HepG2 (cell line): Measurements from ENCODE around the gene COL8A2. TPM values are rescaled to one million over a fixed set of nuclear protein-coding genes. Genes with fewer than 3 reads are reported as not detected.
A peak's percentile ranks its signal among the peaks of the same experiment; 100 is the strongest.

Source experiments
- ATAC-seq: fragments of 200-7000 bp; cut with Tn5 transposase; 3 replicates; pipeline ENCODE4 v1.9.1; 2020; ENCODE audit warnings: mild to moderate bottlenecking, moderate library complexity
- BruUV-seq: library from RNA; stranded (reverse); fragments of 400-500 nt; replicated peaks from 2 replicates; lab custom pipeline; 2021; lab: Mats Ljungman, UMichigan
- CTCF ChIA-PET: fragments of 300-600 bp; formaldehyde crosslinking; extraction: SDS; loops from one replicate; lab custom pipeline; 2021; ENCODE audit warnings: low total read pairs, inconsistent platforms, low intra/inter-chr PET ratio; lab: Yijun Ruan, JAX
- POLR2A ChIA-PET: fragments of 350-600 bp; sonication (Branson Sonifier 250); formaldehyde crosslinking; loops from one replicate; lab custom pipeline; 2020; ENCODE audit warnings: antibody characterized with exemption, inconsistent platforms; lab: Yijun Ruan, JAX
- DNase-seq: peaks from one replicate; pipeline ENCODE4 v3.0.0-alpha.2; 2015; ENCODE audit warnings: low spot score
- FAIRE-seq: peaks from 3 replicates; lab custom pipeline; 2011; peaks lifted over from hg19 to GRCh38; lab: Jason Lieb, UNC
- H2AFZ ChIP-seq: one replicate; pipeline ENCODE4 v1.6.1; 2011; ENCODE audit warnings: low read length, inconsistent platforms
- H3K27ac ChIP-seq: fragments of 300-600 bp; 3 replicates; pipeline ENCODE4 v1.8.0; 2011; ENCODE audit warnings: mixed run types, mild to moderate bottlenecking, mixed read lengths, low read length, inconsistent platforms; ENCODE audit not compliant: insufficient read depth; ENCODE audit errors: extremely low read length
- H3K27me3 ChIP-seq, 2 experiments: fragments of 200-600 bp in 1 of 2; 2 replicates in 1 of 2; 3 replicates in 1 of 2; pipeline versions ENCODE4 v1.6.0 to v1.8.0; 2011; ENCODE audit warnings: low read length in 2 of 2, mild to moderate bottlenecking in 2 of 2, moderate library complexity in 2 of 2, inconsistent platforms in 1 of 2; ENCODE audit not compliant: insufficient read depth in 2 of 2, control insufficient read depth in 1 of 2
- H3K36me3 ChIP-seq, 2 experiments: fragments of 200-600 bp in 1 of 2; replicated peaks in 1 of 2; 2 replicates in 1 of 2; 3 replicates in 1 of 2; pipeline versions ENCODE4 v1.5.1 to v1.8.0; 2011; ENCODE audit warnings: low read length in 2 of 2, inconsistent platforms in 1 of 2; ENCODE audit not compliant: insufficient read depth in 2 of 2, control insufficient read depth in 1 of 2
- H3K4me1 ChIP-seq: 2 replicates; pipeline ENCODE4 v1.5.1; 2012; ENCODE audit warnings: low read length, inconsistent platforms; ENCODE audit not compliant: insufficient read depth
- H3K4me2 ChIP-seq: 2 replicates; pipeline ENCODE4 v1.6.0; 2011; ENCODE audit warnings: low read depth, low read length, inconsistent platforms
- H3K4me3 ChIP-seq, 3 experiments: fragments of 200-600 bp in 1 of 3; sonication (generic), shearing (Covaris generic) in 1 of 3; replicated peaks in 1 of 3; 2 replicates each; pipeline ENCODE4 v1.5.1; 2011 to 2016; ENCODE audit warnings: low read length in 3 of 3, inconsistent platforms in 2 of 3, low read depth in 2 of 3, mild to moderate bottlenecking in 2 of 3, control low read depth in 1 of 3, mixed read lengths in 1 of 3; ENCODE audit not compliant: insufficient read depth in 1 of 3
- H3K79me2 ChIP-seq: one replicate; pipeline ENCODE4 v1.6.1; 2011; ENCODE audit warnings: low read length, inconsistent platforms; ENCODE audit not compliant: insufficient read depth
- H3K9ac ChIP-seq: 2 replicates; pipeline ENCODE4 v1.6.0; 2011; ENCODE audit warnings: mild to moderate bottlenecking, low read depth, low read length, inconsistent platforms; ENCODE audit not compliant: insufficient read depth
- H3K9me3 ChIP-seq: 2 replicates; pipeline ENCODE4 v1.5.1; 2012; ENCODE audit warnings: mild to moderate bottlenecking, low read length
- H4K20me1 ChIP-seq: 2 replicates; pipeline ENCODE4 v1.6.0; 2011; ENCODE audit warnings: inconsistent platforms, mild to moderate bottlenecking, low read length, moderate library complexity; ENCODE audit not compliant: insufficient read depth
- HNRNPK ChIP-seq: fragments of 200-400 bp; formaldehyde crosslinking; IDR thresholded peaks from 2 replicates; pipeline ENCODE4 v1.6.1; 2018; ENCODE audit warnings: low read length, low read depth, moderate library complexity, mild to moderate bottlenecking; ENCODE audit not compliant: poor library complexity, severe bottlenecking
- ISL2 ChIP-seq: sonication (generic); formaldehyde crosslinking; IDR thresholded peaks from 2 replicates; pipeline ENCODE4 v1.5.0; 2020; ENCODE audit warnings: missing genetic modification reagents
- SRF ChIP-seq: IDR thresholded peaks from 2 replicates; pipeline ENCODE4 v1.6.1; 2011; ENCODE audit warnings: mild to moderate bottlenecking, low read depth, low read length, moderate library complexity
- WGBS: methylation state at CpG from one replicate; pipeline ENCODE4 v1.1.6; 2017; ENCODE audit warnings: low lambda C conversion rate; 5-methylcytosine and 5-hydroxymethylcytosine counted together
- in situ Hi-C: cut with HindIII; loops from 2 replicates; pipeline ENCODE4 v1.10.0; 2017; ENCODE audit warnings: low pct_unique_long_range_greater_than_20kb; ENCODE audit not compliant: extremely low pct_ligation_motif_present
- intact Hi-C: fragments of 100-400 bp; cut with micrococcal nuclease; formaldehyde crosslinking; loops from one replicate; pipeline ENCODE4 v1.10.0; 2022; ENCODE audit not compliant: unreplicated experiment
- polyA plus RNA-seq, 8 experiments: library from polyadenylated mRNA; depleted of rRNA in 3 of 8; stranded (reverse) in 7 of 8; unstranded in 1 of 8; fragments of >200 nt; fragmentation: Illumina TruSeq in 4 of 8; extraction: Trizol in 4 of 8; gene quantifications; 2 replicates each; pipeline versions ENCODE4 v1.2.1 to v1.2.3, GENCODE V29; 2011 to 2016; ENCODE audit warnings: low read depth in 4 of 8, missing spikeins in 1 of 8, mixed read lengths in 1 of 8; ENCODE audit not compliant: insufficient read depth in 1 of 8
- total RNA-seq, 5 experiments: library from RNA; depleted of rRNA; stranded (reverse); fragments of >200 nt; fragmentation: Illumina TruSeq; extraction: Trizol; gene quantifications; 2 replicates each; pipeline ENCODE4 v1.2.3, GENCODE V29; 2016; ENCODE audit warnings: low read depth in 1 of 5
- TF ChIP-seq, protein P1 (sequence below): sonication (generic); formaldehyde crosslinking; IDR thresholded peaks from one replicate; pipeline ENCODE4 v1.5.1; 2020; ENCODE audit warnings: mild to moderate bottlenecking, missing genetic modification reagents; ENCODE audit errors: not compliant biosample characterization

Gene COL8A2
- total and polyA plus RNA-seq, 2 of the 13 experiments (the other 11 are each of a cell fraction or from before 2014, with no cell fraction given) = 0.13 to 0.24 TPM

DNA sequence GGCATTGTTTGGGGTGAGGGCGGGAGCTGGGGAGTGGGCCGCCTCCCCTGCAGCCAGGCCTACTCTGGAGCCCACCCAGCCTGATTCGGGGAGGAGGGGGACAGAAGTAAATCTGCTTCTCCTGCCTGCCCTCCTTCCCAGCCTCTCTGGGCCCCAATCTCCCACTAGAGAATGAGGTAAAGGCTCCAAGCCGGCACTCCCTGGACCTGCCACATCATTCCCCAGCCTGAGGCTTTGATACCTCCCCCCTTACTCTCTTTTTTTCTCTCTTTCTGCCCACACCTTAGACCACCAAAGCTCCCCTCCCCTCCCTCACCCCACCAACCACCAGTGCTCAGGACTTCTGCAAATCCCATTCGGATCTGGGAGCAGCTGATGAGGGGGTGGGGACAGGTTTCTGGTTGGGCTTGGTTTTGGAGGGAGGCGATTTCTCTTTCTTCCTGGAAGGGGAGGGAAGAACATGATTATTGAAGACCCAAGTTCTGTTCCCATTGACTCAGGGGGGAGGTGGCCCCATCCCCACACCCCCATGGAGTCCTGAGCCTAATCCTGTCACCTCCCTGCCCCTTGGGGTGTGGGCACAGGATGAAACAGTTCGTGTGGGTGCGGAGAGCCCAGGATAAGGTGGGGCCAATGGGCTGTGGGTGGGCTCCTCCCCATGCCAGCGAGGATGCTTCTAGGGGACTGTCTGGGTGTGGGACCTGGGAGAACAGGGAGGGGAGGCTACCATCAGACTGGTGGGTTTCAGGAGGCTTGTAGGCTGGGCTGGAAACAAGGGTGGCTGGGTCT is 32.3 kb upstream of the COL8A2 start:
- no peaks in the 10 kb centered on the region for H3K9me3 ChIP-seq
- no peak for FAIRE-seq
- BruUV-seq = no TSS peak
- H3K36me3 ChIP-seq = no peaks in the 10 kb centered on the region; a peak in 1 of 5 replicates
- H2AFZ ChIP-seq = no peak overlapping the region
- ATAC-seq = no peak
- H3K9ac ChIP-seq = peak overlapping the region; percentile 80; the same call in 1 of the 2 replicates
- intact Hi-C loops (loop anchor here (10.0 kb wide), 1 partner anchor 67 kb away; the partner anchor contains the start of gene THRAP3), in situ Hi-C loops (no loop called here)
- no peak for DNase-seq
- ChIA-PET CTCF (no interaction called here), POLR2A (interaction anchor here (0.7 to 1.7 kb wide), 5 partner anchors 31 to 229 kb away, joined by 3 to 7 read pairs (median 4); no protein-coding TSS in a partner anchor)
- H3K27me3 ChIP-seq = no peaks in the 10 kb centered on the region
- TF ChIP-seq ISL2 (CRISPR knock-in tag) = 0 out of 2 replicates have a peak, but pooled peaks have one; percentile 4
- TF ChIP-seq, protein P1, sequence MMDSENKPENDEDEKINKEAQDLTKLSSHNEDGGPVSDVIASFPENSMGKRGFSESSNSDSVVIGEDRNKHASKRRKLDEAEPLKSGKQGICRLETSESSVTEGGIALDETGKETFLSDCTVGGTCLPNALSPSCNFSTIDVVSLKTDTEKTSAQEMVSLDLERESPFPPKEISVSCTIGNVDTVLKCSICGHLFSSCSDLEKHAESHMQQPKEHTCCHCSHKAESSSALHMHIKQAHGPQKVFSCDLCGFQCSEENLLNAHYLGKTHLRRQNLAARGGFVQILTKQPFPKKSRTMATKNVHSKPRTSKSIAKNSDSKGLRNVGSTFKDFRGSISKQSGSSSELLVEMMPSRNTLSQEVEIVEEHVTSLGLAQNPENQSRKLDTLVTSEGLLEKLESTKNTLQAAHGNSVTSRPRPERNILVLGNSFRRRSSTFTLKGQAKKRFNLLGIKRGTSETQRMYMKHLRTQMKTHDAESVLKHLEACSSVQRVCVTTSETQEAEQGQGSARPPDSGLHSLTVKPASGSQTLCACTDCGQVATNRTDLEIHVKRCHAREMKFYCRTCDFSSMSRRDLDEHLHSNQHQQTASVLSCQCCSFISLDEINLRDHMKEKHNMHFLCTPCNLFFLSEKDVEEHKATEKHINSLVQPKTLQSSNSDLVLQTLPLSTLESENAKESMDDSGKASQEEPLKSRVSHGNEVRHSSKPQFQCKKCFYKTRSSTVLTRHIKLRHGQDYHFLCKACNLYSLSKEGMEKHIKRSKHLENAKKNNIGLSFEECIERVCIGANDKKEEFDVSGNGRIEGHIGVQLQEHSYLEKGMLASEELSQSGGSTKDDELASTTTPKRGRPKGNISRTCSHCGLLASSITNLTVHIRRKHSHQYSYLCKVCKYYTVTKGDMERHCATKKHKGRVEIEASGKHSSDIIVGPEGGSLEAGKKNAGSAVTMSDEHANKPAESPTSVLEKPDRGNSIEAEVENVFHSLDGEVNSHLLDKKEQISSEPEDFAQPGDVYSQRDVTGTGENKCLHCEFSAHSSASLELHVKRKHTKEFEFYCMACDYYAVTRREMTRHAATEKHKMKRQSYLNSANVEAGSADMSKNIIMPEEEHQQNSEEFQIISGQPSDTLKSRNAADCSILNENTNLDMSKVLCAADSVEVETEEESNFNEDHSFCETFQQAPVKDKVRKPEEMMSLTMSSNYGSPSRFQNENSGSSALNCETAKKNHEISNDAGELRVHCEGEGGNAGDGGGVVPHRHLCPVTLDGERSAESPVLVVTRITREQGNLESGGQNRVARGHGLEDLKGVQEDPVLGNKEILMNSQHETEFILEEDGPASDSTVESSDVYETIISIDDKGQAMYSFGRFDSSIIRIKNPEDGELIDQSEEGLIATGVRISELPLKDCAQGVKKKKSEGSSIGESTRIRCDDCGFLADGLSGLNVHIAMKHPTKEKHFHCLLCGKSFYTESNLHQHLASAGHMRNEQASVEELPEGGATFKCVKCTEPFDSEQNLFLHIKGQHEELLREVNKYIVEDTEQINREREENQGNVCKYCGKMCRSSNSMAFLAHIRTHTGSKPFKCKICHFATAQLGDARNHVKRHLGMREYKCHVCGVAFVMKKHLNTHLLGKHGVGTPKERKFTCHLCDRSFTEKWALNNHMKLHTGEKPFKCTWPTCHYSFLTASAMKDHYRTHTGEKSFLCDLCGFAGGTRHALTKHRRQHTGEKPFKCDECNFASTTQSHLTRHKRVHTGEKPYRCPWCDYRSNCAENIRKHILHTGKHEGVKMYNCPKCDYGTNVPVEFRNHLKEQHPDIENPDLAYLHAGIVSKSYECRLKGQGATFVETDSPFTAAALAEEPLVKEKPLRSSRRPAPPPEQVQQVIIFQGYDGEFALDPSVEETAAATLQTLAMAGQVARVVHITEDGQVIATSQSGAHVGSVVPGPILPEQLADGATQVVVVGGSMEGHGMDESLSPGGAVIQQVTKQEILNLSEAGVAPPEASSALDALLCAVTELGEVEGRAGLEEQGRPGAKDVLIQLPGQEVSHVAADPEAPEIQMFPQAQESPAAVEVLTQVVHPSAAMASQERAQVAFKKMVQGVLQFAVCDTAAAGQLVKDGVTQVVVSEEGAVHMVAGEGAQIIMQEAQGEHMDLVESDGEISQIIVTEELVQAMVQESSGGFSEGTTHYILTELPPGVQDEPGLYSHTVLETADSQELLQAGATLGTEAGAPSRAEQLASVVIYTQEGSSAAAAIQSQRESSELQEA = peak; percentile 3
- no peak for TF ChIP-seq SRF
- TF ChIP-seq HNRNPK = peak; percentile 3
- H3K4me2 ChIP-seq = peak overlapping the region; percentile 72
- H3K27ac ChIP-seq = no peak overlapping the region
- peaks cover 63% of the 10 kb centered on the region for H3K4me1 ChIP-seq
- peak overlapping the region; percentile 74 to 89 (median 85) for H3K4me3 ChIP-seq
- no peaks in the 10 kb centered on the region for H4K20me1 ChIP-seq
- peaks cover 5% of the 10 kb centered on the region for H3K79me2 ChIP-seq
- 63% methylated on average over 6 of the region's 9 CpGs for WGBS
